GM18517 (cell line): ENCODE data around the gene TRIB2.

Experiments used
- ATAC-seq: cut with Tn5 transposase; IDR thresholded peaks from one replicate; pipeline ENCODE4 v1.9.1; 2021; ENCODE audit warnings: mild to moderate bottlenecking, moderate library complexity; ENCODE audit not compliant: unreplicated experiment

Gene TRIB2

DNA sequence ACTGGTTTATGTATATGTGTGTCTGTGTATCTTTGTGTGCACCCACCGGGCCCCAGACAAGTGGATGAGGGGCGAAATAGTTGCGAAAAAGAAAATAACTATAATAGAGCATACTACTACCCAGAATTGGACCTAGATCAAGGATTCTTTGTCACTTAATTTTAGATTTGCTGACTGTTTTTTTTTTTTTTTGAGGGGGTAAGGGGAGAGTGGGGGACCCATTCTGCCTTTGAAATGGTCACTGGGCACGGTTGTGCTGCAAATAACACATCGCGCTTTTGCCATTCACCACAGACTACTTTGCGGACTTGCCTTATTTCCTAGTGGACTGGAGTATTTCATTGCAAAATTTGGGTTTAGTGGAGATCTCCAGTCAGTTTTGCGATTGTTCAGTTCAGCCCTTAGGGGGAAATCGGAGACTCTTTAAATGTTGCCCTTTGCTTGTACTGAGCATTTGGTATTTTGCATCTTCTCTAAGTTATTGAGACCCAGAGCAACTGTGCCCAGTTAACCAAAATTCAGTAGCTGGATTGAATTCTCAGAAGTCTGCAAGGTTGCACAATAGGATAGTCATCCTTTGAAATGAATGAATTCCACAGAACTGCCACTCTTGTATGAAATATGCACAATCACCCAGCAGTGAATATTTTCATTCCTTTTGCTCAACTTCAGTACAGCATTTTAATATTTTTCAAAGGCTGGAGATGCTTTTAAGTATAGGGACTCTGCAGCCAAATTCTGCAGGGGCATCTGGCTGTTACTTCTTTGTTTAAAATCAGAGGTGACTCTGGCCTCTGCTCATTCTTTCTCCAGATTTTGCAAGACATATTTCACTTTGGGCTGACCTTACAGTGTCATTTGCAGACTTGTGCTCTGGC is 2.9 kb downstream of the TRIB2 start:
- no peak for ATAC-seq

DNA sequence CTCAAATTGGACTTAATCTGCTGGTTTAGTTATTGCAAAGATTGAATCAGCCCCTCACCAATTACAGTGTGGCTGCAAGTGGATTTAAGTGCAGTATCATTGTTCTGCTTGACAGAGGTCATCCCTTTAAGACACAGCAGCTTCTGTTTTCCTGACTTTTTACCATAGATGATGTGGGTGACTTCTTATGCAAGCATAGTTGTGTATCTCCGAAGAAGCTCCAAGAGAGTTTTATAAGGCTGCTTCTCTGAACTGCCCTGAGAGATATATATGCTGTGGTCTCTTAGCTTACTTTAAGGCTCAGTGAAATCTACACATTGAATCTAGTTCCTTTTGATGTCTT is 3.5 kb downstream of the TRIB2 start:
- ATAC-seq = no peak

DNA sequence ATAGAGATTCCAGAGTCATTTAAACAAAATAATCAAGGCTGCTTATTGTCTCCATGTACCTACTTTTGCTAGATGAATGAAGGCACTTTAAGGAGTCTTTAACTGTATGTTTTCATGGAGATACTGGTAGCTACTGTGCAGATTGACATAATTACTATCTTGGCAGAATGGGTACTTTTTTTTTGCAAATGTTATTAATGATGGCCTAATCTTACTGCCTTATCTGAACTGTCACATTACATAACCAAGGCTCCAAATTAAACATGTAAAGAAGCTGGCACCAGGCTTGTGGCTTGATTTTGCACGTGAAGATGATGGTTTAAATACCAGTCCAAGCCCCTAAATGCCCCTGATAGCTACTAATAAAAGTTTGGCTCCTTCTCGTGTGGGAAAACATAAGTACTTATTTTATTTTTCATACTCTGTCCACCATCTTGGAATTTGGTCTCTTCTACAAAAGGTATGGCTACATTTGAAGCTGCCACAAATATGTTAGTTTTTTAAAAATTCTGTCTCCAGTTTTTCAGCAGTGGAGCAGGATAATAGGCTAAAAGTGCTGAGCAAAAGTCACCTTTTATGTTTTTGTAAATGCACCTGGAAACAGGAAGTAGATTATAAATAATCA is 4.1 kb downstream of the TRIB2 start:
- no peak for ATAC-seq

DNA sequence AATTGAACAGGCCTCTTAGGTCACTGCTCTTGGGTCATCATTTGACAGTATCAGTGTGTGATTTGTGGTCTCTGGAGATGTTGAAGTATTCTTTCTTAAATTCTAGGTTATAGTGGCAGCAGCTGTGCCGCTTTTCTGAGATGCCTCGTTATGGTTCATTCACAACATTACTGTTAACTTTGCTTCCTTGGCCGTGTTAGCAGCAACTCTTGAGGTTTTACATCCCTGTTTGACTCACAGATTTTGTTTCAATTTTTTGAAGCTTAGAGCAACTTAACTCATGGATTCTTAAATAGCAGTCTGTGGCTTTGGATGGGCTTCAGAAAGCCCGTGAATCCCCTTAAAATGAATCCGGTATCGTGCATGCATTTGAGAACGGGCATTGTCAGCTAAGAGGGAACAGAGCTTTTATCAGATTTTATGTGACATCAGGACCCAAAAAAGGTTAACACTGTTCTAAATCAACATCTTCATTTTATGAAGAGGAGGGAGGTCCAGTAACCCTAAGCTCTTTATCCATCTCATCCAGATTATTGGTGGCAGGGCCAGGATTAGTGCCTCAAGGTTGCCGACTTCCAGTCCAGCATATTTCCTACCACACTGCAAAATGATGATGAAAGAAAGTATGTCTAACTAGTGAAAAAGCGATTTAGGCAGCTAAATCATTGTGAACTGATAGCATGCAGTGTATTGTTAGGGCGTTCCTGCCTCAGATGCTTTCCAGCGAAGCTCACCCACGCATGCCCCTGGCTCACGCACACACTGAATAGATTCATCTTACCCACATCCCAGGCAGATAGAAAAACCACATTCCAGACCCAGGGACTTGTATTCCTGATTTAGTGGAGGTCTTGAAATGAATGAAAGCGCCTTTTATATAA is 5.1 kb downstream of the TRIB2 start:
- ATAC-seq = no peak

DNA sequence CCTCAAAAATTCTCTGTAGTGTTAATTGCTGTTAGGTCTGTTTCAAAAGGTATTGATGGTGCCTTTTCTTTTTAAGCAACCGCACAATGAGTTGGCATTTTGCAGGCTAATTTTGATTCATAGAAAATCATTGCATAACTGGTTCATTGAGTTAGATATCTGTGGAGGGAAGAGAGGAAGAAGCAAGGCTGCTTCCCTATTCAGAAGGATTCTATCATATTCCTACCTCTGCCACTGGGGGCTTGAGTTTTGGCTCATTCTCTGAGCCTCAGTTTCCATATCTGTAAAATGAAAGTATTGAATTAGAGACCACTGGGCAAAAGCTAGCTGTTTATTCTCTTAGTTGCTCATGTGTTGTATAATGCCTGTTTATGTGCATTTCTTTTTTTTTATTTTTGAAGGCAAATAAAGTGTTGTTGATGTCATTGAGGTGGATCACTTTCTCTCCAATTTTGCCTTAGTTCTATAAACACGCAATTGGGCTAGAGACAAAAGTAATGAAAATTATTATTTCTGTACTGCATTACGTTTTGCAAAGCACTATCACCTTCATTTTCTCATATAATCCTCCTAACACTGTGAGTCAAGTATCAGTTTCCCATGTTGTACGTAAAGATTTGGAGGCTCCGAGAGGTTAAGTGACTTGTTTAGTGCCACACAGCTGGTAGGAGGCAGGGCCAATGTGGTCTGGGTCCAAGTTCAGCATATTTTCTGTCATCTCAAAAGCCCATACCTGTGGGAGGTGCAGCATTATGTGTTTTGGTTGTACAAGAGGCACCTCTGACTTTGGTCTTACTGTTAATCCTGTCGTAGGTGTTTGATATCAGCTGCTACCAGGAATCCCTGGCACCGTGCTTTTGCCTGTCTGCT is 5.9 kb downstream of the TRIB2 start:
- ATAC-seq = no peak

DNA sequence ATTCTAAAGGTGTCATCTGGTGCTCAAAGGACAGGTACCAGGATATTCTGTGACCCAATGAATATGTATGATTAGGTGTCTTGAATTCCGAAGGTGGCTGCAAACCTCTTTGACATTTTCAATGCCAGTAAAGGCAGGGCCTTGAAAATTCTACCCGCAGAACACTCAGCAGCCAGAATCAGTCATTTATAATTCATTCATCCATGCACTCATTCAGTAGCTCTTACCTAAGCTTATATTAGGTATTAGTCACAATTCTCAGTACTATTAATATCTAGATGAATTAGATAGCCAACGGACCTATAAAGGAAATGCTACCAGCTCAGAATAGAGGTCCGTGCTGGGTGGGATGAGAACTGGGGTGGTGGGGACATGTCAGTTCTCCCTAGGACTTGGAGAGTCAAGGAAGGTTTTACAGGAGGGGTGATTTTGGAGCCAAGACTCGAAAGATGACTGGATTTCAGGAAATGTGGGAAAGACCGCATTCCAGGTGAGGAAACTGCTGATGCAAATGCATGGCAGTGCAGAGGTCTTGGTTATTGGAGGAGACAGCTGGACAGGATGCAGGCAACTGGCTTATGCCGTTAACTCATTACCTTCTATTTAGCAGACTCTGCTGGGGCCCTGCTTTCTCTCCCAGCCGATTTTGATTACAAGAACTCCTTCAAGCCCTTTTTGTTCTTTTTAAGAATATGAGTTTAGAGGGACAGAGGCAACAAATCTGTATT is 7.2 kb downstream of the TRIB2 start:
- no peak for ATAC-seq

DNA sequence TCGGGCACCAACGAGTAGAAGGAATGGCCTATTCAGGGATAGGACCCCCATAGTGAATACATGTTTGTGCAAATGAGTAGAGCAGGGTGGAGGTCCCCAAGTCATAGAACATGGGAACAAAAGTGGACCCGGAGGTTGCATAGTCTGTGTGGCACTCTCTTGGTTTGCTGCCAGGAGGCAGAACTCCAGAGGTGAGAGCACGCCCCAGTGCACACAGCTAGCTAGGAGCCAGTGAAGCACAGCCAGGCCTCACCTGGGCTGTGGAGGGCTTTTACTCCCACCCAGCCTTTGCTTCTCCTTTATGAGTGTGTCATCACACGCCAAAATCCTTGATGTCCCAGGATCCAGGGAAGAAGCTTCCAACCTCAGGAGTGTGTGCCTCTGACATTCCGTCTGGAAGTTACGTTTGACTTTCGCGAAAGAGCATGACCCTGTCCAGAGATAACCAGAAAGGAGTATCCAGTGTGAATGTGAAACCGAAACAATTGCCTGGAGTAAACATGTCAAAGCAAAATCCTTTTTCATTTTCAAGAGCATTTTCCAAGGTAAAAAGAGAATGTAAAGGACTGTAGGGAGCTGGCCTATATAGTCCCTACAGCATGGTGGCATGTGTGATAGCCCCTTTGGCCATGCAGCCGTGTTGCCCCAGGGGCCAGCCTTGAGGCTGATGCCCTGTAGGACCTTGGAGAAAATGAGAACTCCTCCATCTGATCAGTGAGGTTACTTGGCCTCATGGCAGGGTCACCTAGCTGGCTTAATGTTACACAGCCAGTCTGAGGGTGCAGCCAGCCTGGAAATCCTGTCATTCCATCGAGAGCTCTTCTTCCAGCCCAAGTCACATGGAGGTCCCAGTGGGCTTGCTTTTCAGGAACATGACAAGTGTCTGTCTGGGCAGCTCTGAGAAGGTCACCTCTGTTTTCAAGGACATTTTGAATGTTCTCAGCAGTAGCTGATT is 8.8 kb downstream of the TRIB2 start:
- ATAC-seq = no peak

DNA sequence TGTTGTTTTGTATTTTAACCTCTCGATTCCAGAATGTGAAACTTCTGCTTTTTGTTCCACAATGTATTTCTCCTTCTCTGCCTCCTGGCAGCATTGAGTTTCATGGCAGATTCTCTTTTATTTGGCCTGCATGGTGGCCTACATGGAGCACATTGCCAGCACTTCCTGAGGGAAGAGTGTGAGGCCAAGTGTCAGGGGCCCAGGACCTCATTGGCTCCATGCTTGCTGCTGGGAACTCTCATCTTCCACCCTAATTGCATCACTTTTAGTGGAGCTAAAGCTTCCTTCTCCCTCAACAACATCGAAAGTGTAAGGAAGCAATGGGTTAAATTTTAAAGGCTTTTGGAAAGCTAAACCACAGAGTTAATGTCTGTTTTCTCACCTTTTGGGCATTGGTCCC is 9.5 kb downstream of the TRIB2 start:
- no peak for ATAC-seq

DNA sequence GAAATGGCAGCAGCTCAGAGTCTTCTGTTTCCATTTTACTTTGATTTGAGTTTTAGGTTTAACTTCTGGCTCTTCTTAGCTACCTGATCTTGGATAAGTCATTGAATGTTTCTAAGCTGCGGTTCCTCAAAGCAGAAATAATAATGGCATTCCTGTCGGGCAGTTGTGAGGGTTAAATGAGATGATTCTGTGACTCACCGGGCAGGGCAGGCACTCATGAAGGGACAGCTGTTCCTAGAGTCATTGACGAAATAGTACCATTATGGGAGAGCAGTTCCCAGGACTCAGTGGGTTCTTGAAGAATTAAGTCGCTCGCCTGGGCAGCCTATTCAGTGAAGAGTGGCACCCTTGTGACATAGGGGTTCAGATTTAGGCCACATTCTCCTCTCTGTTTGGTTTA is 10.3 kb downstream of the TRIB2 start:
- no peak for ATAC-seq

DNA sequence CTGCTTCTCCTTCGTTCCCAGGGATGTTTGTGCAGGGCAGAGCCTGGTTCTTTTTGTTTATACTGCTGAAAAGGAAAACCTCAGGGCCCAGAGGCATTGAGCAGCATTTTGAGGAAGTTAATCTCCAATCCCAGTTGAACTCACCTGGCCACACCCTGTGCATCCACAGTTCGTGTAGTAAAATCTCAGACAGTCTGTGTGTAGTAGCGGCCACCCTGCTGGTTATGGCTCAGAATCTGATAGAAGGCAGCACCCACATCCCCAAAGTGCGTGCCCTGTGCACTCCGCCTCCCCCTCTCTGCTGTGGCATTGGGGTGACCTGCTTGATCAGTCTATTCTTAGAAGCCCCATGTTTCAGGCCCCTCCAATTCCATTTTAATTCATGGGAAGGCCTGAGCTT is 10.9 kb downstream of the TRIB2 start:
- no peak for ATAC-seq

DNA sequence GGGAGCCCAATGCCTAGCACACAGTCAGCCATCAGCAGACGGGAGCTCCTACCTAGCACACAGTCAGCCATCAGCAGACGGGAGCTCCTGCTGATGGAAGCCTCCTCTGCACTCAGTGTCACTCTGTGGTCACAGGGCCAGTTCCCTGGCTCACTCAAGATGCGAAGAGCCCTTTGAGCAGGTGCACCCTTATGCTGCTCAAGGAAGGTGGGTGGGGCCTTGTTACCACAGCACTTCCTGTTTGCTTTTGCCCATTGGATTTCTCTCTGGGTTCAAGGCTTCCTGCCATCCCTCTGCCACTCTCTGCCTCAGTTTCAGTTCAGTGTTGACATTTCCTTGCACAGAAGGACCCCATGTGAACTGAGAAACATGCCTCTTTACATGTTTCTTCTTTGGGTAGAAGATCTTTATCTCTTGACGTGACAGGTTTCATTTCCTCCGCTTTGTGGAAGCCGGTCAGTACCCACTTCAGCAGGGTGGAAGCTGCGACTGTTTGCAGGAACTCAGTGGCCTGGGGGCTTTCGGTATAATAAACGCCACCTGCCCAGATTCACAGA is 11.6 kb downstream of the TRIB2 start:
- ATAC-seq = peak; percentile 92

DNA sequence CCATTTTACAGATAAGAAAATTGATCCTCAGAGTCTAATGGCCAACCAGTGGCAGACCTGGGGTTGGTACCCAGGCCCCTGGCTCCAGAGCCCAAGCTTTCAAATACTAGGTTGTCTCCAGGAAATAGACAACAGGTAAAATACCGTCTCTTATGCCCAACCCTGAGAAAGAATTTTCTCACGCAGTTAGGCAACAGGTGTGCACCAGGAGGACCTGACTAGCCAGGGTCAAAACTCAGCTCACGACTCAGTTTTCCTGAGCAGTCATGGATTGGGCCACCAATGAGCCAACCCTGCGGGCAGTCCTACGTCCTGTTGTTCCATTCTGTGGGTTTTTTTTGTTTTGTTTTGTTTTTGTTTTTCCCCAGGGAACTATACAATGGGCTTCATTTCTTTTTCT is 13.5 kb downstream of the TRIB2 start:
- no peak for ATAC-seq

DNA sequence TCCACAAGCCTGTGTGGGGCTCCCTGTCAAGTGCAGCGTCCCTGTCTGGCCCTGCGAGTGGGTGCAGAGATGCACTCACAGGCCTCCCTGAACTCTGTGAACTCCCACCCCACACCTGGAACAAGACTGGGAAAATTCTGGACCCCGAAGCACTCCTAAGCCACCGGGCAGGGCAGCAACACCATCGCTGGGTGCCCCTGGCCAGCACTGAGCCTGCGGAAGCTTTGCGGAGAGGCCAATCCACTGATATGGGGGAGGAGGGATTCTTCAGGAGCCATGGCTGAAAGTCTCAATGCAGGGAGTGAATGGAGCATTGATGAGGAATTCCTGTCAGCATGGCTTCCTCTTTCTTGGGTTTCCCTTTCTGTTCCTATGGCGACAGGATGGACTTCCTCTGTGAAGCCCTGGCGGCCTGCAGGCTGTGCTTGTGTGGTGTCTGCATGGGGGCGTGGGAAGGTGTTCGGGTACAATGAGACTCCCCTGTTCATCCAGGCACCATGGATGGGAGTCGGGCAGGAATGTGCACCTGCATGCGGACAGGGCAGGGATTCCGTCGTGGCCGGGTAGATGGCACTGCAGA is 15.1 kb downstream of the TRIB2 start:
- no peak for ATAC-seq

DNA sequence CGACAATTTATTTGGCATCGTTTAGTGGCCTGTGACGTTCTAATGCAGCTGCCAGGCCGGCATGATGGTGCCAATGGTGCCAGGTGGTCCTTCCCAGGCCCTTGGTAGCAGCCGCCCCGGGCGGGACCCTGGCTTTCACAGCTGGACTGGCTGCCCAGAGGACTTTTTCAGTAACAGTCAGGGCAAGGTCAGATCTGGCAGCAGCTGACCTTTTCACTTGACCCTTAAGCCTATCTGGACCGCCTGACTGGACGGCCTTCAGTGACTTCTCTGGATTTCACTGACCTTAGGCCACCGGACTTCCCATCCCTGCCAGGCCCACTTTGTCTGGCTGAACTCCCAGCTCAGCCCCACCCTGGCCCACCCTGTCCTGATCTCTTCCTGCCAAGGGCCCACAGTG is 15.9 kb downstream of the TRIB2 start:
- no peak for ATAC-seq

DNA sequence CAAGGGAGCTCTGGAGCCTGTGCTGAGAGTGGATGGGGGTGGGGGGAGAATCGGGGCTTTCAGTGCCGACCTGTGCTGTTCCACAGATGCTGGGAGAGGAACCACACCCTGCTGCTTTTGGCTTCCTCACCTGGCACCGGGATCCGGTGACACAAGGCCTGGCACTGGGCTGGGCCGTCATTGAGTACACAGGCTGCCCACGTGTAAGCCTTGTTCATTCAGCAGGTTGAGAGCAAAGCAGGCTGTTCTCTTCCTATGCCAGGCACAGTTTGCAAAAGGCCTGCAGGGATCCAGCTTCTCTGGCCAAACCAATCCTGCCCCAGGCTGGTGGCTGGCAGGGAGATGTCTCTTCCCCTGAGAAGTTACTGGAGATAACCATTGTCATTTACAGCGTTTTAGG is 17.1 kb downstream of the TRIB2 start:
- no peak for ATAC-seq

DNA sequence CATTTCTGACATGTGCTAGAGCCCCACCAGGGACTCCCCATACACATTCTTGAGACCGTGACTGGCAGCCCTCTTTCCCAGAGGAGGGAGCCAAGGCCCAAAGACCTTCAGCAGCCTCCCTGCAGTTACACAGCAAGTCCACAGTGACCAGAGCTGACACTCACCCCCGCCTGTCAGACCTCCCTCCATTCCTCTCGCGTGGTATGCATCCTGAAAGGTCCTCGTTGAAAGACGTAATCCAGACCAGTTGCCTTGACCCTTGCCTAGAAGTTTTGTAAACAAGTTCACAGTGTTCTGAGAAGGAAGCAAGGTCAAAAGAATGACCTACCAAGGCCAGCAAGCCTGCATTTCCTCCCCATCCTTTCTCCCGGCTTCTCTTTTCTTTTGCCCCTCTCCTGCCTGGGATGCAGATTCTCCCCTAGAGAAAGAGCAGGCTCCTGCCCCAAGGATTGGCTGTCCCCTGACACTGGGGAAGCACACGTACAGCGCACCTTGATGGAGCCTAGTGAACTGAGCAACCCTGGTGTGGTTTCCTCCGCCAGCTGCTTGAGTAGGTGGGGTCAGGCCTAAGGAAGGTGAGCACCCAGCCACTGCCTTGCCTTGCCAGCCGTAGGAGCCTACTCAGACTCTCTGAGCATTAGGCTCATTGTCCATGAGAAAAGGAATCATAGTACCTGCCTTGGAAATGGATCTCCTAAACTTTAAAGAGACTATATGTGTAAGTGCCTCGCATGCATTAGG is 18.3 kb downstream of the TRIB2 start:
- ATAC-seq = no peak

DNA sequence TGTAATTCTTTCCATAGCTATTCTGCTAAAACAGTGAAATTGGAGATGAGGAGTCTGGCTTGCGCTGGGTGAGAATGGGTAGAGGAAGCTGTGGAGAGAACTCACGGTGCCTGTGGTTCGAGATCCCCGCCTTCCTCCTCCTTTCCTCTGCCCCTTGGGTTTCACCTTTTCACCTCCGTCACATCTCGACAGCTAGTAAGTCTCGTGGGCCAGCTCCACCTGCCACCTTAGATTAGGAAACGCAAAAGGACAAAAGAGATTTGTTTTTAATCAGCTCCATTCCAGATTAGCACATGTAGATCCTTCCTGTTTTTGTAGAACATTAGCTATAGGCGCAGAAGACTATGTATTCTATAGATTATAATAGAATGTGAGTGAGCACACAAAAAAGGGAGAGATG is 20.6 kb downstream of the TRIB2 start:
- no peak for ATAC-seq
